GM12873 (cell line): Measurements from ENCODE around the gene LGALS9.

Source experiments
- CTCF ChIP-seq: IDR thresholded peaks from 2 replicates; pipeline ENCODE4 v1.5.1; 2012; ENCODE audit warnings: low read depth, mild to moderate bottlenecking, moderate library complexity, low read length, control low read depth; ENCODE audit not compliant: insufficient read depth; ENCODE audit errors: missing control alignments

Gene LGALS9

GRCh38 chr17:27603880-27604794, 26.9 kb upstream of the LGALS9 start:
- no peak for TF ChIP-seq CTCF

GRCh38 chr17:27605409-27605808, 25.6 kb upstream of the LGALS9 start:
- no peak for TF ChIP-seq CTCF

GRCh38 chr17:27607521-27608091, 23.4 kb upstream of the LGALS9 start:
- TF ChIP-seq CTCF, result no peak

DNA sequence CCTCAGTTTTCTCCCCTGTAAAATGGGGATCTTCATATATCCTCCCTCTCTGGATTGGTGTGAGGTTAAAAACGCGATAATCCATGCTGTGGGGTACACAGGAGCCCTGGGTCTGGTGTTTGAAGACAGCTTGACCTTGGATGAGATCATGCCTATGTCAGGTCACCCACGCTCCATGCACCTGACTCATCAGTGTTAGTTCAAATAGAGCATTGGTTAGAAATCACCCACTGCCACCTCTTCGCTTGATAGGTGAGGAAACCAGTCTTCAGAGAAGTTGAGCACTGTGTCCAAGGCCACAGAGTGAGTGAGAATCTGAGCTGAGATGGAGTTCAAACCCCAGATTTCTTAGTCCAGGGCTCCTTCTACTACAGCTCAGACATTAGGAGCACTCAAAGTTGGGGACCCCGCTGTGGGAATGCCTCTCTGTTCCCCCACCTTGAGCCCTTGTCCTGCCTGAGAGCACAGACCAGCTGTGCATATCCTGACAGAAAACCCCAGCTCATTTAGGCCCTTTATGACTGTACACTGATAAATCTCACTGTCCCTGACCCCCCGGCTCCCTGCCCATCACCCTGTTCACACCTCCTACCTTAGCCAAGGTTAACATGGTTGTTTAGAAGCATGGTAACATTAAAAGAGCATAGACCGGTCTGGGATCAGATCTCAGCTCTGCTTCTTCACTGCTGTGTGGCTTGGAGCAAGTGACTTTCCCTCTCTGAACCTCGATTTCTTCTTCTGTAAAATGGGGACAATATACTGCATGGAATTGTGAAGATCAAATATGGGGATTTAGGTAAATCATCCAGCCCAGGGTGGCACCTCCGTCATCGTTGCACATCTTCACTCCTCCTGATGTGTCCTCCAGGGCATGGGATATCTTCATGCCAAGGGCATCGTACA, 22.4 kb upstream of the LGALS9 start:
- TF ChIP-seq CTCF, result no peak

DNA sequence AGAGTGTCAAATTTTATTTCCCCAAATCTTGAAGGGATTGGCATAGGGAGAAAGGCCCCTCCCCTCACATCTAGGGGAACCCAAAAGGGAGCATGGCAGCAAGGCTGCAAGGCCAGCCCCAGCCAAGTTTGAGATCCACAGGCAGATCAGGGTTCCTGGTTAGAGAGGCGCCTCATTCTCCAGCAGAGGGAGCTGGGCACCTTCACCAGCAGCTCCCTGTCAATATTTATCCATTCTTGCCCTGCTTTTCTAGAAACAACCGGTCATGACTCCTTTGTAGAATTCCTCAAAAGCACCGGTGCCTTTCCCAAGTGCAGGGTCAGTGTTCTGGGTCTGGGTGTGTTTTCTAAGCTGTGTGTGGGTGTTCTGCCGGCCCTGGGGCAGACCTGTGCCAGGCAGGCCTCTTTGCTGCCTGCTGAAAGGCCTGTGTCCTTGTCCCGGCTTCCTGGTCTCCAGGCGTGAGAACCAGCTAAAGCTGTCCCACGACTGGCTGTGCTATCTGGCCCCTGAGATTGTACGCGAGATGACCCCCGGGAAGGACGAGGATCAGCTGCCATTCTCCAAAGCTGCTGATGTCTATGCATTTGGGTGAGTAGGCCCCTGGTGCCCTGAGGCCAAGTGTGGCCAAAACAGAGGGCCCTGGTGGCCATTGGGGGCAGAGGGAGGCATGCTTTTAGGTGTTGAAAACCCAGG, 21.2 kb upstream of the LGALS9 start:
- TF ChIP-seq CTCF, result peak; percentile 69

DNA sequence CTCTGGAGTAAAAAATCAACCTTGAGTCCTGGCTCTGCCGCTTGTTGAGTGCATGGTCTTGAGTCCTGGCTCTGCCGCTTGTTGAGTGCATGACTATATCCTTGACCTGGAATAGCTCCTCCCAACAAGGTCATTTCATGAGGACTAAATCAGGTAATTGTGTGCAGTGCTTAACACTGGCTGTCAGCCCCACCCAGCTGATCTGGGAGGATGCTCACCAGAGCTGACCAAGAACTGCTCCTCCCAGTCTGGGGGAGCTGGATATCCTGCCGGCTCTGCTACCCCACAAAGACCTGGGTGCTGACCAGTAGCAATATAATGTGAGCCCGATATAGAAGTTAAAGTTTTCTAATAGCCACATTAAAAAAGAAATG, 20.7 kb upstream of the LGALS9 start:
- no peak for TF ChIP-seq CTCF
